ENCODE measurements around the gene EVI5L.
"Not testable (repeated sequence)": the region's sequence is repeated elsewhere in the genome, so short reads cannot be mapped to it uniquely, and the experiment has no call there.

EVI5L gene

DNA sequence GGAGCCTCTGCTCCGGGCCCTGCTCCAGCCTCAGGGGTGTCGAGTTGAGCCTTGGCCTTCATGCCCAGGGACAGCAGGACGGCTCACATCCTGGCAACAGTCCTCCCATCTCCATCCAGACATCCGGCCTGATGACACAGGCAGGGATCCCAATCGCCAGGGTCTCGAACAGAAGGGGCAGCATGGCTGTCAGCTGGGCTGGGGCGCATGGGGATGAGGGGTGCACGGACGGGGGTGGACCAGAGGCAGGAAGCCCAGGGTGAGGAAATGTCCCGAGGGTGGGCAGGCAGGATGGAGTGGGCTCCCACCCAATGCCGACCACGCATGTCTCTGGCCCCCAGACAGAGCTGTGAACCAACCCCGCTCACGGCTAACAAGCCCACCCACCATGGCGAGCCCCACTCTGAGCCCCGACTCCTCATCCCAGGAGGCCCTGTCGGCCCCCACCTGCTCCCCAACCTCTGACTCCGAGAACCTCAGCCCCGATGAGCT is 16.2 kb downstream of the EVI5L start:
- DNase-seq (ENCODE audit: low read depth), result no peak

DNA sequence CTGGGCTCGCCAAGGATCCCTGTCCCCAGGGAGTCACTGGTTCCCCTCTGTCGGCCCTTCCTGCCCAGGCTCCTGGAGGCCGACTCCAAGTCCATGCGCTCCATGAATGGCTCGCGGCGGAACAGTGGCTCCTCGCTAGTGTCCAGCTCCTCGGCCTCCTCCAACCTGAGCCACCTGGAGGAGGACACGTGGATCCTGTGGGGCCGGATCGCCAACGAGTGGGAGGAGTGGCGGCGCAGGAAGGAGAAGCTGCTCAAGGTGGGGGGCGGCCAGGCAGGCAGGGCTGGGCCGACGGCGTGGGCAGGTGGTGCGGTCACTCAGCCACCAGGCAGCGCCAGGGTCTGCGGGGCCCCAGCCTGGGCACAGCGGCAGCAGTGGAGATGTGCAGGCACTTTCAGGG is 17.6 kb downstream of the EVI5L start:
- DNase-seq (ENCODE audit: low read depth), result no peak

DNA sequence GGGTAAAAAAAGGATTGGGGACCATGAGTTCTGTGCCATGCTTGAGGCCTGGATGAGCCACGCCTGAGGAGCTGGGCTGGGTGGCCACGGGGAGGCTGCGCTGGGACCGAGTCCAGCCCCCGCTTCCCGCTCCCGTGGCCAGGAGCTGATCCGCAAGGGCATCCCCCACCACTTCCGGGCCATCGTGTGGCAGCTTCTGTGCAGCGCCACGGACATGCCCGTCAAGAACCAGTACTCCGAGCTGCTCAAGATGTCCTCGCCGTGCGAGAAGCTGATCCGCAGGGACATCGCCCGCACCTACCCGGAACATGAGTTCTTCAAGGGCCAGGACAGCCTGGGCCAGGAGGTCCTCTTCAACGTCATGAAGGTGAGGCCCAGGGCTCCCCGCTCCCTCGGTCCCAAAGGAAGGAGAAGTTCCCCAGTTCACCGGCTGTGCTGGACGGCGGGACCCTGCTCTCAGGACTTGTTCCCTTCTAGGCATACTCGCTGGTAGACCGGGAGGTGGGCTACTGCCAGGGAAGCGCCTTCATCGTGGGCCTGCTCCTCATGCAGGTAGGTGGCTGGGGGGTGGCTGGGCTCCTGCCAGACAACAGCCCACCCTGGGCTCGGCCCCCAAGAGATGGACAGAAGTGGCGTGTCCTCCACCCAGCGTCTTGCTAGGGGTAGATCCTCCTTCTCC is 18.9 kb downstream of the EVI5L start:
- DNase-seq (ENCODE audit: low read depth), result no peak

DNA sequence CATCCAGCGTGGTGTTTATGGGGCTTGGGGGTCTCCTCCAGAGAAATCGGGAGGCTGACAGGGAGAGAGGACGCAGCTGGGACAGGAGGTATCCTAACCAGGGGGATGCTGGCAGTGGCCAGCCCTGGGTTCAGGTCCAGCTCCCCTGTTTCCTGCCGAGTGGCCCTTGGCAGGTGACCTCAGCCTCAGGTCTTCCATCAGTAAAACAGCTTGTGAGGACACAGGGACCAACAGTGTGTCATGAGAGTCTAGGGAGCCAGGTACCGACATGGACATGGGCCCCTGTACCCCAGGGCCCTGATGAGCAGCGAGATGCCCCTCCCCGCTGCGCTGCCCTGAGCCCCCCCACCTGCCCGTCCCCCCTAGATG is 19.6 kb downstream of the EVI5L start:
- DNase-seq (ENCODE audit: low read depth), result no peak

DNA sequence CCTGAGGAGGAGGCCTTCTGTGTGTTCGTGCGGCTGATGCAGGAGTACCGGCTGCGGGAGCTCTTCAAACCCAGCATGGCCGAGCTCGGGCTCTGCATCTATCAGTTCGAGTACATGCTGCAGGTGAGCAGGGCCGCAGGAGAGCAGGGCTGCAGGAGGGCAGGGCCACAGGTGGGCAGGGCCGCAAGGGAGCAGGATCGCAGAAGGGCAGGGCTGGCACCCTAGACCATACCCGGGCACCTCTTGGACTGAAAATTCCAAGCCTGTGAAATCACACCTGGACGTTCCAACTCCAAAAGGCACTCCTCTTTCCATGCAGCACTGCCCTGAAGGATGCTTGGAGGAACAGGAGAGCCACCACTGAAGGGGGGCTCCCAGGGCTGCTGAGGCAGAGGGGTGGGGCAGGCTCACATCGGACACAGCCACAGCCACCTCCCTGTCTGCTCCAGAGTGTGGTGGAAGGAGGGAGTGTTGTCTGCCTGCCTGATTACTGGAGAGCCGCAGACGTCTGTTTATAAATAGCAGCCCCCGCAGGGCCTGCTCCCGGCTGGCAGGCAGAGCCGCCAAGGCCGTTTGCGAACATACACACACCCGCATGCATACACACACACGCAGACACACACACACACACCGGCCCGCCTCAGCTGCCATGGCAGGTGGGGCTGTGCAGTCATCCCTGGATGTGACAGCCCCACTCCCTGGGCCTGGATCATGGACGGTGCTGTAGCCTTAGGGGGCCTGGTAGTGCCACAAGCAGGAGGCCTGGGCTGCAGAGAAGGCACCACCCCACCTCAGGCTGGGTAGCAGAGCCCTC is 20.2 kb downstream of the EVI5L start:
- no peak for DNase-seq (ENCODE audit: low read depth)

DNA sequence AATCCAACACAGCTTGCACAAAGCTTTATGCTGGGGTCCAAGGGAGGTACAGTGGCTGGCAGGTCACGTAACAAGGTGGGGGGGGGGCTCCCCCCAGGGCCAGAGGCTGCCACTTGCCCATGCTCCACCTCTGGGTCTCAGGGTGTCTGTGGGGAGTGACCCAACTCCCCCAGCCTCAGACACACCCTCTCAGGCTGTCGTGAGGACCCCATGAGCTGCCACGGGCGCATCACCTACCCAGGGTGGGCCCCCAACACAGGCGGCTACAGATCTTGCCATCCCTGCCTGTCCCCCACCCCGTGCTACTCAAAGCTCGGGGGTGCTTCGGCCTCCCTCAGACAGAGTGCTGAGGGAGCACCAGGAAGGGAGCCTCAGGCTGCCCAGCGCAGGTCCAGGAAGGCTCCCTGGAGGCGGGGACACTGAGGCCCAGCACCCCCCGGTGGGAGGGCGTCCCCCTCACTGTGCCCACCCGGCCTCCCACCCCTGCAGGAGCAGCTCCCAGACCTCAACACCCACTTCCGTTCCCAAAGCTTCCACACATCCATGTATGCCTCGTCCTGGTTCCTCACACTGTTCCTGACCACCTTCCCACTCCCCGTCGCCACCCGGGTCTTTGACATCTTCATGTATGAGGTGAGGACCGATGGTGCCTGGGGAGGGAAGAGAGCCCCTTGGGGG is 21.1 kb downstream of the EVI5L start:
- no peak for DNase-seq (ENCODE audit: low read depth)

DNA sequence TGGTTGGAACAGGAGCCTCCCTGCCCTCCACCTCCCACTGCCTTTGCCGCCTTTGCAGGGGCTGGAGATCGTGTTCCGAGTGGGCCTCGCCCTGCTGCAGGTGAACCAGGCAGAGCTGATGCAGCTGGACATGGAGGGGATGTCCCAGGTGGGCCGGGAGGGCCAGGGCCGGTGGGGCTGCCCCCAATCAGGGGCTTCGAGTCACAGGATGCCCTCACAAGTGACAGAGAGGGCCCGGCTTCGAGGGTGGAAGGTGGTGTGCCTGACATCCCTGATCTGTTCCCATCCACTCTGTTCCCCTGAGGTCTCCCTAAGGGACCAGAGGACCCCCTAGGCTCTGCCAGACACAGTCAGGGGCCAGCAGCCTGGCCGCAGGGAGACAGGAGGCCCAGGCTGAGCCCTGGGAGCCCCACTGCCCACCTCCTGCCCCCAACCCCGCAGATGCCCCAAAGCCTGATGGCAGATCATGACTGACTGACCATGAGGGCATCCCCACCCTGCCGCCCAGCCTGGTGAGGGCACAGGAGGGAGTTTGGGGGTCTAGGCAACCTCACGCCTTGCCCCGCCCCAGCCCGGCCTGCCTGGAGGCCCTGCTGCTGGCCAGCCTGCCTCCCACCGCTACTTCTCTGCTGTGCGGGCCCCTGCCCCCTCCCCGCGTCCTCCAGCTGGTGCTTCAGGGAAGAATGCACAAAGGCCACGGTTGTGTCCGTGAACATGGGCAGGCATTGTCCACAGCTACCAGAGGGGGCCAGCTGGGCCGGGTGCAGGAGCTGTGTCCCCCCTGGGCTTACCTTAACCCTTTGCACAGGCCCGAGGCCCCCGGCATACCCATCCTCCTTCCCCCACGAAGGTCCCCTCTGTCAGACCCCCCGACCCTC is 21.8 kb downstream of the EVI5L start:
- DNase-seq (ENCODE audit: low read depth), result no peak

DNA sequence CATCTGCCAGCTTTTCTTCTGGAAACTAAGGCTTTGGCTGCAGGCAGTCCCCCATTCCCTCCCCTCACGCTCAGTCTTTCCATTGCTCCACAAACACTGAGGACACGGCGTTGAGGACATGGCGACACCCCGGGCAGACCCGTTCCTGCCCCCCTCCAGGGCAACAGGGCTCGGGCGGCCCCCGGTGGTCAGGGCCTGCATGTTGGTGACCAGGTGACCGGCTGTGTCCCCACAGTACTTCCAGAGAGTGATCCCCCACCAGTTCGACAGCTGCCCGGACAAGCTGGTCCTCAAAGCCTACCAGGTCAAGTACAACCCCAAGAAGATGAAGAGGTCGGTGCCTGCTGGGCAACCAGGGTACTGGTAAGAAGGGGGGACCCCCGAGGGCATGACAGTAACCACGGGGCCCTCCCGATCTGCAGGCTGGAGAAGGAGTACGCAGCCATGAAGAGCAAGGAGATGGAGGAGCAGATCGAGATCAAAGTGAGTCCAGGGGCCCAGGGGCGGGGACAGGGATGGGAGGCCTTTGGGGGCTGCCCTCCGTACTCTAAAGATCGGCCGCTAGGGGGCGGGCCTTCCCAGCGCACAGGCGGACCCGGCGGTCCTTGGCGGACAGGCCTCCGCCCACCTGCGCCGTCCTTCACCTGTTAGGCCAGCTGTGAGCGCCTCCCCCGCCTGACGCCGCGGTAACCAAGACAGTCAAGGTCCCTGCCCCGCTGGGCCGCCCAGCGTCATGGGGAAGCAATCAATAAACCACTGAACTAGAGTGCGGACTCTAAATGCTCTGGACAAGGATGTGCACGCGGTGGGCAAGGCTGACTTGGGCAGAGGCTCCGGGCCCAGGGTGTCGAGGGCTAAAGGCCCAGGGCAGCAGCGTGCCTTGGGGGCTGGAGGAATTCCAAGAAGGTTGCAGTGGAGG is 23.1 kb downstream of the EVI5L start:
- DNase-seq (ENCODE audit: low read depth), result peak; percentile 68

DNA sequence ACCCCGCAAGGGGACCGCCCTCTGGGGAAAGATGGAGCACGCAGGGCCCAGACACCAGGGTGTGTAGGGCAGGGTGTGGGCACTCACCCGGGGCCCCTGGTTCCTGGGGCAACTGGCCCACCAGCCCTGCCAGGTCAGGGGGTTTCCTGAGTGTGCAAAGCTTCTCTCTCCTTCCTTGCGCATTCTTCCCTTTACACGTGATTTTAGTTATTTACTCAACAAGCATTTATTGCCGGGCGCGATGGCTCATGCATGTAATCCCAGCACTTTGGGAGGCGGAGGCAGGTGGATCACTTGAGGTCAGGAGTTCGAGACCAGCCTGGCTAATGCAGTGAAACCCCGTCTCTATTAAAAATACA is 23.7 kb downstream of the EVI5L start:
- DNase-seq (ENCODE audit: low read depth), result no peak

DNA sequence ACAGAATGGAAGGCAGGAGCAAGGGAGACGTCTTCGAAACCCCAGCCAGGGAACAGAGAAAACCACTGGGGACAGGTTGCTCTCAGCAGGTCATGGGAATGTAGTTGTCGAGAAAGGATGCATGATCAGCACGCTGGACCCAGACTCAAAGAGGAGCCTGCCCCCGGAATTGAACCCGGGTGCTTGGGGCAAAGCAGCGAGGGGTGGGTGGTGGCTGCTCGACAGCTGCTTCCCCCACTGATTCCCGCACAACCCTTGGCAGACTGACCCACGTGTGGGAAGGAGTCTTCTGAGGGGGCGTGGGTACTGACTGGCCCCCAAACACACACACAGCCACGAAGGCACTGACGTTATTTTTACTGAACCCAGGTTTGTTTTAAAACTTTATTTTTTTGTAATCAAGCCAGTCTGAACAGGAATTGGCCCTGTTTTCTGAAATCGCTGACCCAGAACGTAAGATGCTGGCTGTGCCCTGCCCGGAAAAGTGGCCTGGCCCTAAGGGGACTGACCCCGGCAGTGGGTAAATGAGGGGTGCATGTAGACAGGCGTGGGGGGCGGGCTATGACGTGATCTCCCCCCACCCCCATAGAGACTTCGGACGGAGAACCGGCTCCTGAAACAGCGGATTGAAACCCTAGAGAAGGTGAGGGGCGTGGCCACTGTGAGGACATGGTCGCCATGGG is 25.5 kb downstream of the EVI5L start:
- DNase-seq (ENCODE audit: low read depth), result no peak

DNA sequence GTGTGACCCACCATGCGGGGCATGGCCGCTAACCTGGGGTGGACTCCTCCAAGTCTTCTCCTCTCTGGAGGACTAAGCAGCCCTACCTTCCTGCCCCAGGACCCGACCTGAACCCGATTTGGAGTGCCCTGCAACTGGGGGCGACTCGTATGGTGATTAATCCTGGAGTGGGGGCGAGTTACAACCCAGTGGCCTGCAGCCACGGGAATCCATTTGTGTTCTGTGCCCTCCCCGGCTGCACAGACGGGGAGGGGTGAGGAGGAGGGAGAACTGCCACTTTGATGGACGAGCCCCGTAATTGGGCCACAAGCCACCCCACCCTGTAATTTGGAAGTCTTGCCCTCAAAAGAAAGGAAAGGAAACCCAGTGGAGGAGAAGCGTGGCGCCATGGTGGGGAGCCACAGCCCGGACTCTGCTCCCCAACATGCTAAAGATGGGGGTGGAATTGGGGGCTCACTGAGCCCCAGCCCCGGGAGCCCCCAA is 26.1 kb downstream of the EVI5L start:
- no peak for DNase-seq (ENCODE audit: low read depth)

DNA sequence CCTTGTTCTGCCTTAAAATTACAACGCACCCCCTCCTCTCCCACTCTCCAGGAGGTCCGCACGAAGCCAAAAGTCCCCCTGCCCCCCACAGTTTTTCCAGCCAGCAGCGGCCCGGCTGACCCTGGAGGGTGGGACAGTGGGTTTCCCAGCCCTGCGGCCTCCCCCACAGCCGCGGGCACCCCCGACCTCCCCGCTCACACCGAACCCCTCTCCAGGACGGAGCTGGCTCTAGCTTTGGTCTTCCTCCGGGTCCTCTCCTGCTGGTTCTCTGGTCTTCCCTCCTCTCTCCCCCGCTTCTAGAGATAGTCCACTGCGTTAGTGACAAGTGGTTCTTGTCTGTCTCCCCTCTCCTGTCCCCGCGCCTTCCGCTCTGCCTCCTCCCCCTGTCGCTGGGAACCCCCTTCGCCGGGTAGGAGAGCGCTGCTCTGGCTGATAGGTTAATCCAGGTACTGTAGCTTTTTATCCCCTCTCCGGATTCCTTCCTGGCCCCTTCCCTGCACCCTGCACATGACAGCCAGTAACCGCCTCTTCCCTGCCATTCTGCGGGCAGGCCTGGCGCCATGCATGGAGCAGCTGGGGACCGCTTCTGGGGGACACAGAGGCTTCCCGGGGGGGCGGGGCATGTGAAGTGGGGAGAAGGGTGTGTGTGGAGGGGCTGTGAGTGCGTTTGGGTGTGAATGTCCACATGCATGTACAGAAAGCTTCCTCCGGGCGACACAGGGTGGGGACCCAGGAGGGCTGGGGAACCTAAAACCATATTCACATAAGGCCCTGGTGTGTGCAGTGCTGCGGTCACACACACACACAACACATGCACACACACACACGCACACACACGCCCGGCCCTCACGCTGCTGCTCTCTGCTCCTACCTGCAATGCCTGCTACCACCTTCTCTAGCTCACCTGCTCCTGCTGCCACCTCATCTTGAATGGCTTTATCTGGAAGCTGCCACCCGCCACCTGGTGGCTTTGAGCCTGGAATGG is 27.0 kb downstream of the EVI5L start:
- no peak for DNase-seq (ENCODE audit: low read depth)

DNA sequence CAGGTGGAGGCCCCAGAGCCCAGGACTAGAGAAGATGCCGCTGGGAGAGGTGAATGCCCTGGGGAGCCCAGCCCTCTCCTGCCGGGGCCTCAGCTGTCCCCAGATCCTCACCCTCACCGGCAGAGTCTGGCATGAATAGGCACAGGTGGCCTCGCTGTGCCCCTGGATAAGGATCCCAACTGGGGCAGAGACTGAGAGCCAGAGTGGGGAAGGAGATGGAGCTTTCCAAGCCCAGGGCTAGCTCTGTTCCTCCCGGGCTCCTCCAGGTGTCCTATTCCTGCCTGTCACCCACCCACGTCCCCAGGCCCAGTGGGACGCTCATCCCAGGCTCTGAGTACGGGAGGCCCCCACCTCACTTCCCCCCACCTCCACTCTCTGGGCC is 27.7 kb downstream of the EVI5L start:
- no peak for DNase-seq (ENCODE audit: low read depth)

DNA sequence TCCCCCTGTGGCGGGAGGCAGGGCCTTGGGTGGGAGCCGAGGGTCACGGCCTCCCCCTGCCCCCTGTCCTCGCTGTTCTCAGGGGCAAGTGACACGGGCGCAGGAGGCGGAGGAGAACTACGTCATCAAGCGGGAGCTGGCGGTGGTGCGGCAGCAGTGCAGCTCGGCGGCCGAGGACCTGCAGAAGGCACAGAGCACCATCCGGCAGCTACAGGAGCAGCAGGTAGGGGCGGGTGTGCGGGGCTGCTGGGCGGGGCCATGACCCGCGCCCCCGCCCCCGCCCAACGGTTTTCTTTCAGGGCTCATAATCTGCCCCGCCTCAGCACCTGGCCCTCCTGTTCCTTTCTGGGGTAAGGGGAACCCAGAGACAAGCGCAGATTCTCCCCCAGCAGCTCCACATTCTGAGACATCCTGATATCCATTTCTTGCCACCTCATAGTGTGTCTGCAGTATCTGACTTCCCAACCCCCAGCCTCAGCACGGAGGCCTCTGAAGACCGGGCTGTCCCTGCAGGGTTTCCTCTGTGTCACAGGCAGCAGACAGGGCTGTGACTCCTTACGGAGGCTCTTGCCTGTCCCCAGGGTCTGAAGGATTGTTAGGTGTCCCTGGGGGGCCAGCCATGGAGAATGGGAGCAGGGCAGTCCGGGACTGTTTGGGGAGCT is 28.2 kb downstream of the EVI5L start:
- DNase-seq (ENCODE audit: low read depth), result no peak

DNA sequence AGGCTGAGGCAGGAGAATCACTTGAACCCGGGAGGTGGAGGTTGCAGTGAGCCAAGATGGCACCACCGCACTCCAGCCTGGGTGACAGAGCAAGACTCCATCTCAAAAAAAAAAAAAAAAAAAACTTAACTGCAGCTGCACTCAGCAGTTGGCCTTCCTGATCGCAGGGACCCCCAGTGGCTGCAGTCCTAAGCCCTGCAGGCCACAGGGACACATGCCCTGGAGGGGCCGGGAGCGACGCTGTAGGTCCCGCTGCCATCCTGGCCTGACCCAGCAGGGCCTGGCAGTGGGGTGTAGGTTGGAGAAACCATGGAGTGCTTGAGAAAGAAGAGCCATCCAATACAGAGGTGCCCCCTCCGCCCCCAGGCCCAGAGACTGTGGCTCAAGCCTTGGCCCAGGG is 29.1 kb downstream of the EVI5L start:
- not testable (repeated sequence) for DNase-seq (ENCODE audit: low read depth)

DNA sequence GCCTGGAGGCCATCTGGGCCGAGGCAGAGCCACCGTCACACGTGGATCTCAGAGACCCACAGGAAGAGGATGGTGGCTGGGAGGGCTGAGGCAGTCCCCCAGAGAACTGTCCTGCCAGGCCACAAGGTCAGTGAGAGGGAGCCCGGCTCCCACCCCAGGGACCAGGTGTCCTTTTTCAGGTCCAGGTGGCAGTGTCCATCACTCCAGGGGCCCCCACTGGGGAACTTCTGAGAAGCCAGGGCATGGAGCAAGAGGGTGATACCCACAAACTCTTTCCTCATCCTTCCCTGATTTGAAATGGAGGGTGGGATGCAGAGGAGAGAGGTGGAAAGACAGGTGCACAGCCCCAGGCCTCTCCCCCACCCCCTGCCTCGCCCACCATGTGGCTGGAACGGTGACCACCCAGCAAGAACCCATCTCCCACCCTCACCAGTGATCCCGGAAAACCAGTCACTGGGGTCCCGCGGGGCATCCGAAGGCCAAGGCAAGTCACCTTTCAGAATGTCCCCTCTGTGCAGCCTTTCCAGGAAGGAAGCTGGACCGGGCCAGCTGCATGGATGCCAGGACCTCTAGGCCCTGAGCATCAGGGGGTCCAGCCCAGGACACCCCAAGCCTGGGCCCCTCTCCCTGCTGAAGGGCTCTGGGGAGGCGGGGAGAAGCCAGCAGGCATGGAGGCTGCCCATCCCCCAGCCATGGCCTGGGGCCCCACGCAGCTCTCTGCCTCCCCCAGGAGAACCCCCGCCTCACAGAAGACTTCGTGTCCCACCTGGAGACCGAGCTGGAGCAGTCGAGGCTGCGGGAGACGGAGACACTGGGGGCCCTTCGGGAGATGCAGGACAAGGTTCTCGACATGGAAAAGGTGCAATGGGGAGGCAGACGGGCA is 30.1 kb downstream of the EVI5L start:
- no peak for DNase-seq (ENCODE audit: low read depth)
